Hematopoietic multipotent progenitor cell treated with erythropoietin and hydrocortisone succinate and interleukin-3 and kit ligand, for 6 days (in vitro differentiated cells): ENCODE measurements around the gene ATF7IP2.
"Not testable (repeated sequence)": the region's sequence is repeated elsewhere in the genome, so short reads cannot be mapped to it uniquely, and the experiment has no call there.

Source experiments
- DNase-seq: peaks from one replicate; pipeline ENCODE4 v3.0.0-alpha.2; 2015

The ATF7IP2 gene

DNA sequence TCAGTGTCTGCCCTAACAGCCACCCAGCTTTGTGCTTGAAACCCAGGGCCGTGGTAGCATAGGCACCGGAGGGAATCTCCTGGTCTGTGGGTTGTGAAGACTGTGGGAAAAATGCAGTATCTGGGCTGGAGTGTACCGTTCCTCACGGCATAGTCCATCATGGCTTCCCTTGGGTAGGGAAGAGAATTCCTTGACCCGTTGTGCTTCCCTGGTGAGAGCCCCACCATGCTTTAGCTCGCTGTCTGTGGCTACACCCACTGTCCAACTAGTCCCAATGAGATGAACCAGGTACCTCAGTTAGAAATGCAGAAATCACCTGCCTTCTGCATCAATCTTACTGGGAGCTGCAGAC is 67.3 kb downstream of the ATF7IP2 start:
- no peak for DNase-seq

DNA sequence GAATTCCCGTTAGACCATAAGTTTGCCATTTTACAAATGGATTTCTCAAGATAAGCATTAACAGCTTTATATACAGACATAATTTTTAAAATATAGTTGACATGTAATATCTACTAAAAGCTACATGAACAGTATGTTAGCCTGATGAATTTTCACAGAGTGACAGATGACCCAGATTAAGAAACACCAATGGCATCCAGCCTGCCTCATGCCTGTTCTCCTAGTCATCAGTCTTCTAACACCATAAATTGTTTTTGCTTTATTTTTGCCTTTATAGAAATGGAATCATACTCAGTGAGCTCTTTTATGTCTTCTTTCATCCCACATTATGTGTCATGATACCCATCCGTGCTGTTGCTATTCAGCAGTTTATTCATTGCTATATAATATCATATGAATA is 80.0 kb downstream of the ATF7IP2 start:
- no peak for DNase-seq

DNA sequence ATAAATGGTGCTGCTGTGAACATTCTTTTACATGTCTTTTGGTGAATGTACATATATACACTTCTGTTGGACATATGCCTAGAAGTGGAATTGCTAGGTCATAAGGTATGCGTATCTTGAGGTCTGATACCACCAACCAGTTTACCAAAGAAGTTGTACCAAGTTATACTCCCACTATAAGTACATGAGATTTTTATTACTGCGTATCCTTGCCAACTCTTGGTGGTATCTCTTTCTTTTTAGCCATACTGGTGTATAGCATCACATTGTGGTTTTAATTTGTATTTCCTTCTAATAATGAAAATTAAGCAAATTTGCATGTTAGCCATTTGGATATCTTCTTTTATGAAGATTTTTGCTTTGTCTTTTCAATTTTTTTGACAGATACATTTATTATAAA is 80.5 kb downstream of the ATF7IP2 start:
- no peak for DNase-seq

DNA sequence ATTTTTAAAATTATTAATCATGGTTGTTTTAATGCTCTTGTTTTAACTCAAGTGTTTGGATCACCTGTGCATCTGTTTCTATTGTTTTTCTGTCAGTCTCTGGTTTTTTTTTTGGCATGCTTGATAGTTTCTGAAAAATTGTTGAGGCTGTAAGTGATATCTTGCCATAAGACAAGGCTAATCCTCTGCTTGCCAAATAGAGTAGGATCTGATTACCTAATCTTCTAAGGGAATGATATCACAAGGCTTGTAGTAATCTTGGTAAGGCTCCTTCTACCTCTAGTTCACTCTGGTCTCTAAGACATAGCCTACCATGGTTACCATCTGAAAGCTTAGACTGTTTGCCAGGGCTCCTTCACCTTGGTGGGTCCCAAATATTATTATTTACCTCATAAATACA is 81.0 kb downstream of the ATF7IP2 start:
- DNase-seq, result no peak

DNA sequence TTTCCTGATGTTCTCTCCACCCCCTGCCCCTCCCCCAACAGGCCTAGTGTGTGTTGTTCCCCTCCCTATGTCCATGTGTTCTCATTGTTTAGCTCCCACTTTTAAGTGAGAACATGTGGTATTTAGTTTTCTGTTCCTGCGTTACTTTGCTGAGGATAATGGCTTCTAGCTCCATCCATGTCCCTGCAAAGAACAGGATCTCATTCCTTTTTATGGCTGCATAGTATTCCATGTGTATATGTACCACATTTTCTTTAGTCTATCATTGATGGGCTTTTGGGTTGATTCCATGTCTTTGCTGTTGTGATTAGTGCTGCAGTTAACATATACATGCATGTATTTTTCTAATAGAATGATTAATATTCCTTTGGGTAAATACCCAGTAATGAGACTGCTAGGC is 90.8 kb downstream of the ATF7IP2 start:
- DNase-seq, result not testable (repeated sequence)

DNA sequence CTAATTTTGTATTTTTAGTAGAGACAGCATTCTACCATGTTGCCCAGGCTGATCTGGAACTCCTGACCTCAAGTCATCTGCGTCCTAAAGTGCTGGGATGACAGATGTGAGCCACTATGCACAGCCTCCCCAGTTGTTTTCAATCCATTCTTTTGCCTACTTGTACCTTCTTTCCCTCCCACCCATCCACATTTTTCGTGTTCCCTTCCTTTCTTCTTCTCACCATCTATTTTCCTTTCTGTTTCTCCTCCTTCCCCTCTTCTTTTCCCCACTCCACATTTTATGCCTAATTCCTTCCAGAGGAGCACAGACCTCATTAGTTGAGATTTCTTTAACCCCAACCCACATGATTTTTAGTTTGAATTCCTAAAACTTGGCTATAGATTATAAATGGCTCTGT is 94.3 kb downstream of the ATF7IP2 start:
- DNase-seq, result no peak

DNA sequence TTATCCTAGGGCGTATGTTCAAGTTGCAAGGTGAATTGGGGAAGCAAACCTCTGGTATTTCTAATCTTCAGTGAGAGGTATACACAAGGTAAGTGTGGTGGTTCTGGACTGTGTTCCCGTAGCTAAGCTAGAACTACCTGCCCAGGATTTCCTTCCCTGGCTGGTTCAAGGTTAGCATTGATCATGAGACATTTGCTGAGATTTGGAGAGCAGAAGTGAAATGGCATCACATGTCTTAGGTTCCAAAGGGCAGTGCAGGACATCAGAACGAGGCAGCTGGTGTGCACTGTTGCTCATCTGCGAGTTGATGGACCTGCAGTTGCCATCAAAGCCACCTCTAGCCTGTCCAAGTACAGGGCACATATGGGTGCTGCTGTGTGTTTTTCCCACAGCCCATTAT is 99.3 kb downstream of the ATF7IP2 start:
- DNase-seq, result no peak

DNA sequence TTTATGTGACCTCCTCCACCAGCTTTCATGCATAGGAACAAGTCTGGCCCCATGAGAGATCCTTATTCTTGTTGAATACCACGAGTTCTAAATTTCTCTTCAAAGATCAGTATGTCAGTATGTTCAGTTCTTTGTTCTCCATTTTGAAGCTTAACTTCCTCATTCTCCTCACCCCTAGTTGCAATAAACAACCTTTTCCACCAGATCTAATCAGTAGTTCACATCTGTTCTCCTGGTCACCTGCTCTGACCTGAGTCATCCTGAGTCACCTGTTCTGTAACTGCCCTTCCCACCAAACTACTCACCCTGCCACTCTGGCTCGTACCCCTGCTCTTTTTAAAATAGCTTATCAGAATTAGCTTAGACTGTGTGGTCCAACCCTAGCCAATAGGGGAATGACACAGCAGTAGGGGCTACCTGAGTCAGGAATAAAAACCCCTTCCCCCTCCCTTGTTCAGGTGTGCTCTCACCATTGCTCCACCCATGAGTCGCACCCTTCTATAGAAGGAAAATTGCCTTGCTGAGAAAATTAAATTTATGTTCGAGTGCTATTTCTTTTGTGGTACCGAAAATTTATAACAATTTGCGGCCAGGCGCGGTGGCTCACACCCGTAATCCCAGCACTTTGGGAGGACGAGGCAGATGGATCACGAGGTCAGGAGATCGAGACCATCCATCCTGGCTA is 100.0 kb downstream of the ATF7IP2 start:
- DNase-seq, result peak; percentile 16

DNA sequence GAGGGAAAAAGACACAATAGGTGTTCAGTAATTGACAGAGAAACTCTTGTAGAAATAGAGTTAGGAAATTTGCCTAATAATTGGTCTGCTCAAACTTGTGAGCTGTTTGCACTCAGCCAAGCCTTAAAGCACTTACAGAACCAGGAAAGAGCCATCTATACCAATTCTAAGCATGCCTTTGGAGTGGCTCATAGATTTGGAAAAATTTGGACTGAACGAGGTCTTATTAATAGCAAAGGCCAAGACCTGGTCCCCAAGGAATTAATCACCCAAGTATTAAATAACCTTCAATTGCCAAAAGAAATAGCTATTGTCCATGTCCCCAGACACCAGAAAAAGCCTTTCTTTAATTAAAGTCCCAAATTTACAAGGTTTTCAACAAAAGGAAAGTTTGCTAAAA is 104.3 kb downstream of the ATF7IP2 start:
- DNase-seq, result no peak

DNA sequence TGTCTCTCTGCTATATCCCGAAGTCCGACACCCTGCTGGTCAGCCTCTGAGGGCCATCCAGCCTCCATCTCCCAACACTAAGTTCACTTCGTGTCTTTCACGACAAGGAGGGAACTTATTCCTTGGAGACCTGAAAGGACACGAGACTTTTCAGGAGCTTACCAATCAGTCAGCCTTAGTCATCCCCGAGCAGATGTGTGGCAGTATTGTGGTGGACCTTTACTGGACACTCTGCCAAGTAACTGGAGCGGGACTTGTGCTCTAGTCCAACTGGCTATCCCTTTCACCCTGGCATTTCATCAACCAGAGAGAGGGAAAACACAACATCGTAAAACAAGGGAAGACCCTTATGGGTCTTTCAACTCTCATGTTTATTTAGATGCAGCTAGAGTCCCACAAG is 107.4 kb downstream of the ATF7IP2 start:
- DNase-seq, result no peak

DNA sequence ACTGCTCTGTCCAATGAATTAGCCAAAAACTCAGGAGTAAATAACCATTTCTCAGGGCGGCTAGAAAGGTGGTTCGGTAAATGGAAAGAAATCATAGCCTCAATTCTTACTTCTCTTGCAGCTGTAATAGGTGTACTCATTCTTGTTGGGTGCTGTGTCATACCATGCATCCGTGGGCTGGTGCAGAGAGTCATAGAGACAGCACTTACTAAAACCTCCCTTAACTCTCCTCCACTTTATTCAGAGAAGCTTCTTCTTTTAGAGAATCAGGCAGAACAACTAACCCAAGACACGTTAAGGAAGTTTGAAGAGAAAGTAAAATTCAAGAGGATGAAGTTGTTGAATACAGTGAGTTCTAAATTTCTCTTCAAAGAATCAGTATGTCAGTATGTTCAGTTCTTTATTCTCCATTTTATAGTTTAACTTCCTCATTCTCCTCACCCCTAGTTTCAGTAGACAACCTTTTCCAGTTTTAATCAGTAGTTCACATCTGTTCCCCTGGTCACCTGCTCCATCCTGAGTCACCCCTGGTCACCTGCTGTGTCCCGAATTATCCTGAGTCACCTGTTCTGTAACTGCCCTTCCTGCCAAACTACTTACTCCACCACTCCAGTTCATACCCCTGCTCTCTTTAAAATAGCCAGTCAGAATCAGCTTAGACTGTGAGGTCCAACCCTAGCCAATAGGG is 108.6 kb downstream of the ATF7IP2 start:
- no peak for DNase-seq

DNA sequence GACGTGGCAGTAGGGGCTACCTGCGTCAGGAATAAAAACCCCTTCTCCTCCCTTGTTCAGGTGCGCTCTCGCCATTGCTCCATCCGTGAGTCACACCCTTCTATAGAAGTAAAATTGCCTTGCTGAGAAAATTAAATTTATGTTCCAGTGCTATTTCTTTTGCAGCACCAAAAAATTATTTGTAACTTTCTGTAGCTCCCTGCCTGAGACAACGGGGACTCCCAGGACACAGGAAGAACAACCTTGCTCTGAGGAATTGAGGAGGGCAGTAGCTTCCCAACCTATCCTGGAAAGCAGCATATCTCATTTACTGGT is 109.1 kb downstream of the ATF7IP2 start:
- no peak for DNase-seq

DNA sequence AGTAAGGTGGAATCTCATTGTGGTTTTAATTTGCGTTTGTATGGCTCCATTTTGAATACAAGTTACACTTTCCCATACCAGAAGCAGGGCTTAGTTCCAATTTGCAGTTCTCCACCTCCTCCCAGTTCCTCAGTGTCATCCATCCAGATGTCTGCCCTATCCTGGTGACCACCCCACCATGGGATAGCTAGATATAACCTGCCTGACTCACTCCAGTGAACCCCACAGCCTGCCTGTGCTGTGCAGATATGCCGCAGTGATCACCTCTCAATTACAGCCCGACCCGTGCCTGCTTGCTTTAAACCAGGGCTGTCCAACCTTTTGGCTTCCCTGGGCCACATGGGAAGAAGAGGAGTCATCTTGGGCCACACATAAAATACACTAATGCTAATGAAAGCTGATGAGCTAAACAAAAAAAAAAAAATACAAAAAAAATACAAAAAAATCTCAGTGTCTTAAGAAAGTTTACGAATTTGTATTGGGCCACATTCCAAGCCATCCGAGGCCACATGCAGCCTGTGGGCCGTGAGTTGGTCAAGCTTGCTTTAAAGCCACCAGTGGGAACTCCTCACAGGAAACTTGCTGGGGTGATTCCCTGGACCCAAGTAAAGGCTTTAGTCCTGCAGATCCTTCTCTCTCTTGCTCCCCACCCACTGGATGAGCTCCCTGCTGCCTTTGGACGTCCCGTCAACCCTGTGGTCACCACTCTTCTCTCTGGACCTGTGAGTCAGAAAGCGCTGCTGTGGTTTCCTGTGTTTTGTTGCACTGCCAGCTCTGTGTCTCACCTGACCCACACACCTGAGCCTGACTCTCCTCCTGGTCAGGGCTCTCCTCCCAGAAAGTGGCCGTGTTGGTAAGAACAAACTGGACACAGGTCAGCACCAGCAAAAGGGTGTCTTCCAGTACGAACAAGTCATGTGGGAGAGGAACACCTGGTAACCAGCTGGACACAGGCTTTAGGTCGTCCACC is 111.6 kb downstream of the ATF7IP2 start:
- DNase-seq, result peak; percentile 7

DNA sequence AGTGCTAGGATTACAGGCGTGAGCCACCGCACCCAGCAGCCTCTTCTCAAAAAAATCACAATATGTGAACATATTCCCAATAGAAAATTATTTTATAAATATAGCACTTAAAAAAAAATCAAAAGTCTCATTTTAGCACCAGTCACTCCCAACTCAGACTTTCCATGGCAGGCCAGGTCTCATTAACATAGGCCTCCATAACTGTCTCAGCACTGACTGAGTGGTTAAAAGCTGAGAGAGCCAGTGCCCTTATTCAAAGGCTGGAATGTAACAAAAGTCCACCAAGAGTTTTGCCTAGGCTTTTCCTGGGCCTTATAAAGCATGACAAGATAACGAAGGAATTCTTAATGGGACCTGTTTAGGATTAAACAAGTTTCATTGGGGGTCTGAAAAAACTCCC is 114.7 kb downstream of the ATF7IP2 start:
- DNase-seq, result peak; percentile 5

DNA sequence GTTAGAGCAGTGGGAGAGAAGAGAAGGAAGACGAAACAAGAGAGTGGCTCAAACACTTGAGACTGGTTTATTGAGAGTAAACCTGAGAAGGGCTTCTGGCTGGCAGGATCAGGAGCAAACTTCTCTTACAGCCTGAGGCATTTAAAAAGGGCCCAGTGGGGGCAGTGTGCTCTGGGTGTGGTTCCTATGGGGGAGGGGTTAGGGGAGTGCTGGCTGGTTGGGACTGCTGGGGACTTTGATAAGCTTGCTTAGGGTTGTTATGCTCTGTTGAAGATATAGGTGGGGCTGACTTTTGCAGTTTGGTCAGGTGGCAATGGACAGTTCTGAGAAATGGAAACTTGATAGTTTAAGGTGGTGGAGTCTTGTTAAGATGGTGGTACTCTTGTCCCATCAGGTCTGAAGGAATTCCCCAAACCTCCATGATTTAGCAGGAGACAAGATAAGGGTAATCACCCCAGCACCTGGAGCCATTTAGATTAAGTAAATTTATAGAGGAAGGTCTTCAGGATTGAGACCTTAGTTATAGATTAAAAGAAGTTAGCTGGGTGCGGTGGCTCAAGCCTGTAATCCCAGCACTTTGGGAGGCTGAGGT is 115.3 kb downstream of the ATF7IP2 start:
- DNase-seq, result peak; percentile 87

DNA sequence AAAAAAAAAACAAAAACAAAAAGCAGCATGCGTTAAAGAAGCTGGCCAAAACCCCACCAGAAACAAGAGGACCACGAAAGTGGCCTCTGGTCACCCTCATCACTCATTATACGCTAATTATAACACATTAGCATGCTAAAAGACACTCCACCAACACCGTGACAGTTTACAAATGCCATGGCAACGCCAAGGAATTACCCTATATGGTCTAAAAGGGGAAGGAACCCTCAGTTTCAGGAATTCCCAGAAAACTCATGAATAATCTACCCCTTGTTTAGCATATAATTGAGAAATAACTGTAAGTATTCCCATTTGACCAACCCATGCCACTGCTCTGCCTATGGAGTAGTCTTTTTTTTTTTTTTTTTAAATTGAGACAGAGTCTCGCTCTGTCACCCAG is 116.9 kb downstream of the ATF7IP2 start:
- no peak for DNase-seq

DNA sequence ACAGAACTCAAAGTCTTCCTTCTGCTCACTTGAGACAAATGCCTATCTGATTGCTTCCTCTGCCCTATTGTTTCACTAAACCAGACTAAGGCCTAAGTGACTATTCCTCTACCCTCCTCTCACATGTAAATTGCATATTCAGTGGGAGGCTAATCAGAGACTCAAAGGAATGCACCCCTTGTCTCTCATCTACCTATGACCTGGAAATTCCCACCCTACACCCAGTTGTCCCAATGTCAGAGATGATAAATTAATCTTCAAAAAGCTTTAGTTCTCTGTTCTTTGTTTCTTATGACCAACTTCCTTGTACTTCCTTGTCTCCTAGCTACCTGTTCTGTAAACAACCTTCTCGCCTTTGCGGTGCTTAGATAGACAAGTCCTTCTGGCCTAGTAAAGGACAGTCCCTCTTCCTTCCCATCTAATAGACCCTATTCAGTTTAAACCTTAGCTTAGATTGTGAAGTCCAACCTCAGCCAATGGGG is 118.6 kb downstream of the ATF7IP2 start:
- DNase-seq, result no peak

DNA sequence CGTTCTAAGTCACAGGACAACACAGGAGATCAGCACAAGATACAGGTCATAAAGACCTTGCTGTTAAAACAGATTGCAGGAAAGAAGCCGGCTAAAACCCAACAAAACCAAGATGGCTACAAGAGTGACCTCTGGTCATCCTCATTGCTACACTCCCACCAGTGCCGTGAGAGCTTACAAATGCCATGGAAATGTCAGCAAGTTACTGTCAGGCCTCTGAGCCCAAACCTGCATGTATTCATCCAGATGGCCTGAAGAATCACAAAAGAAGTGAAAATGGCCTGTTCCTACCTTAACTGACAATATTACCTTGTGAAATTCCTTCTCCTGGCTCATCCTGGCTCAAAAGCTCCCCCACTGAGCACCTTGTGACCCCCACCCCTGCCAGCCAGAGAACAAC is 119.4 kb downstream of the ATF7IP2 start:
- not testable (repeated sequence) for DNase-seq

DNA sequence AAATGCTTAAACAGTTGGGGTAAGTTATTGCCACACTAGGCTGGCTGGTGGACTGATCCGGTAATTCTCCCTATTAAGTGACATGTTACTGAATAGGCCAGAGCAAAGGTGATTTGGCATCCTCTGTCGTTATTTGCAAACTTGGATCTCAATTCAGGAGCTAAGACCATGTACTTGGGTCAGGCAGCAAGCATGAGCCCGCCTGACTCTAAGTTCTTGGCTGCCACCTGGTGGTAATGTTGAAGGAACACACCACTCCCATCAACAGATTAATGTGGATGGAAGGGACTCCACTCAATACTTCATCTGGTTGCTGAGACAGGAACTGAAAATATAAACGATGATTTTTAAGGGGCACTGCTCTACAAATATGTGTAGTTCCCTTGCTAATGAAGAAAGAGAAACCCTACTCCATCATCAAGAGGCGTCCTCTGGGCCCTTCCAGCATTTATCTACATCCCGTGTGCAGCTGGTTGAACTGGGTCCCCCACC is 123.7 kb downstream of the ATF7IP2 start:
- peak; percentile 93 for DNase-seq

DNA sequence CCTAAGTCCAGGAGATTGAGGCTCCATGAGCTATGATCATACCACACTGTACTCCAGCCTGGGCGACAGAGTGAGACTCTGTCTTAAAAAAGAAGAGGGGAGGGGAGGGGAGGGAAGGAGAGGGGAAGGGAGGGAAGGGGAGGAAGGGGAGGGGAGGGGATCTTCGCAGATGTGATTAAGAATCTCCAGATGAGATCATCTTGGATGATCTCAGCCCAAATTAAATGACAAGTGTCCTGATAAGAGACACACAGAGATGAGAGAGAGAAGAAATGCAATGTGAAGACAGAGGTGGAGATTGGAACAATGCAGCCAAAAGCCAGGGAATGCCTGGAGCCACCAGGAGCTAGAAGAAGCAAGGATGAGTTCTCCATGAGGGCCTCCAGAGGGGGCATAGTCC is 124.4 kb downstream of the ATF7IP2 start:
- no peak for DNase-seq

DNA sequence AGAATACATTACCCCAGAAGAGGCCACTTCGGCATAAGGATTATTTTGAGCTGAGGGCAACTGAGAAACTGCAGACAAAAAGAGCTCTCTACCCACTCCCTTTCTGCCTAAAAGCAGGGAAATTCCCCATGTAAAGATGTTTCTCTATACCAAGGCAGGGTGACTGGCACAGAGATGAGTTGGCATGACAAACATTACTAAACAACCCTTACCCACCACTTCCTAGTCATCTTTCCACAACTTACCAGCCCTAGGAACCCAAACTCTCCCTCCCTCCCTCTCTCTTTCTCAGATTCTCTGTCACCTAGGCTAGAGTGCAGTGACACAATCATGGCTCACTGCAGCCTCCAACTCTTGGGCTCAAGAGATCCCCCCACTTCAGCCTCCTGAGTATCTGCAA is 126.0 kb downstream of the ATF7IP2 start:
- no peak for DNase-seq

DNA sequence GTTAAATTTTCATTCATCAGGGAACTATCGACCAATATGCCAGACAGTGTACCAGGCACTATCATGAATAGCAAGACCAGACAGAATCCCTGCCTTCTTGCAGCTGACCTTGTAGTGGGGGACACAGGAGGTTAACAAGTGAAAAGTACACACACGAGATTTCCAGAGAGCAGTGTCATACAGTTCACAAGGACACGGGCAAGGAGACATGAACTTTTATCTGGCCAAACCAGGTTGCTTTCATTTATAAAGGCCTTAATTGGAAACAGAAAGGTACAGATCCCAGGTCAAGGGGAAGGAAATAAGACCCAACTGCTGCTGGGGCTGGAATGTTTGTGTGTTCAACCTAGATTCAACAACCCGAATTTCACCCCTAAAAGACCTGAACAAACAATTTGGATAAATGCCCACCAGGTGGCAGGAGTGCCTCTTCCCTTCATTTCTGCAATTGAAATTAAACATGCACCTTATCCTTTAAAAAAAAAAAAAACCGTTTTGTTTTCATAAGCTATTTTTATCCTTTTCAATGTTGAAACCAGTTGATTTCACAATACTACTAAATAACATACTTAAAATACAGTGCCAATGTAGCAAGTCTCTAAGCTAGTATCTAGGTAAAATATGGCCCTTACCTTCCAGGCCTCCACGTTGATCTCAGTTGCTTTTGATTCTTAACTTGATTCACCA is 128.7 kb downstream of the ATF7IP2 start:
- peak; percentile 88 for DNase-seq

DNA sequence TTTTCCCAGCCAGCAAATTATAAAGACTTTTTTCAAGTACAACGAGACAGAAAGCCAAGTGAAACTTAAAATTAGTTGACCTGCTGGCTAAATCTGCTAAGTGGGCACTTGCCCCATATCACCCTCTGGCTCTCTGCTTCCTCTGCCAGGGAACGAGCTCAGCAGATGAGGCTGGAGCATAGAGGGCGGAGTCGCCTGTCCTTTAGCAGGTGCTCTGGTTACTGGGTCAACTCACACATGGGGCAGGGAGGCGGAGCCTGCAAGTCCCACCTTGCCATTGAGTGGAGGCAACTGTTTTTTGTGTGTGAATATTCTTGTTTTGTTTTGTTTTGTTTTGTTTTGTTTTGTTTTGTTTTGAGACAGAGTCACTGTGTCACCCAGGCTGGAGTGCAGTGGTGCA is 132.0 kb downstream of the ATF7IP2 start:
- no peak for DNase-seq
